IMR-90 (cell line): ENCODE data around the gene ZC2HC1B. TPM values are rescaled to one million over a fixed set of nuclear protein-coding genes. Genes with fewer than 3 reads are reported as not detected.

Experiments
- ATAC-seq: fragments of 200-7000 bp; cut with Tn5 transposase; 2 replicates; pipeline ENCODE4 v1.9.1; 2020; ENCODE audit warnings: low read depth, mild to moderate bottlenecking, moderate library complexity
- BruUV-seq: library from RNA; stranded (reverse); fragments of 400-500 nt; replicated peaks from 2 replicates; lab custom pipeline; 2021; lab: Mats Ljungman, UMichigan
- CTCF ChIA-PET: fragments of 300-600 bp; formaldehyde crosslinking; extraction: SDS; loops from one replicate; lab custom pipeline; 2021; ENCODE audit warnings: antibody characterized with exemption; lab: Yijun Ruan, JAX
- POLR2A ChIA-PET: fragments of 300-600 bp; sonication (Branson Sonifier 250); formaldehyde crosslinking; loops from one replicate; lab custom pipeline; 2022; ENCODE audit warnings: antibody characterized with exemption; ENCODE audit not compliant: unreplicated experiment; lab: Charles Lee
- DNase-seq: peaks from one replicate; pipeline ENCODE4 v3.0.0; 2013
- H2AFZ ChIP-seq: replicated peaks from 2 replicates; pipeline ENCODE3; 2013; ENCODE audit warnings: low read length, mild to moderate bottlenecking; ENCODE audit not compliant: poor library complexity
- H2AK5ac ChIP-seq: 2 replicates; pipeline ENCODE4 v1.6.1; 2013; ENCODE audit warnings: low read depth, low read length, inconsistent platforms
- H2AK9ac ChIP-seq: replicated peaks from 2 replicates; pipeline ENCODE3; 2013; ENCODE audit warnings: mild to moderate bottlenecking, low read depth, low read length, moderate library complexity; ENCODE audit not compliant: poor library complexity
- H2BK120ac ChIP-seq: 2 replicates; pipeline ENCODE4 v1.6.1; 2013; ENCODE audit warnings: low read depth, low read length, inconsistent platforms
- H2BK15ac ChIP-seq: 3 replicates; pipeline ENCODE4 v1.6.1; 2013; ENCODE audit warnings: low read depth, low read length, inconsistent platforms
- H2BK20ac ChIP-seq: 2 replicates; pipeline ENCODE4 v1.6.1; 2013; ENCODE audit warnings: low read depth, mild to moderate bottlenecking, inconsistent platforms, low read length, moderate library complexity
- H2BK5ac ChIP-seq: 2 replicates; pipeline ENCODE4 v1.6.1; 2013; ENCODE audit warnings: mild to moderate bottlenecking, low read depth, low read length, inconsistent platforms; ENCODE audit not compliant: poor library complexity, severe bottlenecking
- H3K14ac ChIP-seq: replicated peaks from 2 replicates; pipeline ENCODE4 v1.6.1; 2013; ENCODE audit warnings: low read depth, low read length, inconsistent platforms
- H3K18ac ChIP-seq: 2 replicates; pipeline ENCODE4 v1.6.1; 2013; ENCODE audit warnings: low read depth, low read length, control low read depth
- H3K23ac ChIP-seq: 2 replicates; pipeline ENCODE4 v1.6.1; 2013; ENCODE audit warnings: low read depth, low read length, inconsistent platforms
- H3K27ac ChIP-seq: 2 replicates; pipeline ENCODE4 v1.5.1; 2013; ENCODE audit warnings: mild to moderate bottlenecking, control low read depth, low read length; ENCODE audit not compliant: insufficient read depth
- H3K27me3 ChIP-seq: 2 replicates; pipeline ENCODE4 v1.6.1; 2013; ENCODE audit warnings: low read length; ENCODE audit not compliant: control insufficient read depth, insufficient read depth
- H3K36me3 ChIP-seq: 2 replicates; pipeline ENCODE4 v1.6.1; 2013; ENCODE audit warnings: low read length, mixed read lengths; ENCODE audit not compliant: control insufficient read depth, insufficient read depth
- H3K4ac ChIP-seq: 2 replicates; pipeline ENCODE4 v1.6.1; 2013; ENCODE audit warnings: low read depth, low read length, inconsistent platforms
- H3K4me1 ChIP-seq: 2 replicates; pipeline ENCODE4 v1.6.1; 2013; ENCODE audit warnings: low read length, mixed read lengths; ENCODE audit not compliant: control insufficient read depth, insufficient read depth
- H3K4me2 ChIP-seq: 2 replicates; pipeline ENCODE4 v1.6.1; 2013; ENCODE audit warnings: low read depth, mild to moderate bottlenecking, control low read depth, low read length, moderate library complexity
- H3K4me3 ChIP-seq: 2 replicates; pipeline ENCODE4 v1.5.1; 2013; ENCODE audit warnings: low read depth, mild to moderate bottlenecking, control low read depth, low read length, moderate library complexity; ENCODE audit not compliant: insufficient read depth
- H3K56ac ChIP-seq: 2 replicates; pipeline ENCODE4 v1.6.1; 2013; ENCODE audit warnings: low read length, inconsistent platforms; ENCODE audit not compliant: insufficient read depth; ENCODE audit errors: extremely low read depth
- H3K79me1 ChIP-seq, 2 experiments: 2 replicates each; pipeline ENCODE4 v1.6.1; 2013; ENCODE audit warnings: low read length in 2 of 2, inconsistent platforms in 1 of 2, low read depth in 1 of 2
- H3K9ac ChIP-seq: 2 replicates; pipeline ENCODE4 v1.6.1; 2013; ENCODE audit warnings: low read depth, low read length, control low read depth
- H3K9me1 ChIP-seq: 2 replicates; pipeline ENCODE4 v1.6.1; 2013; ENCODE audit warnings: low read length, inconsistent platforms; ENCODE audit not compliant: insufficient read depth
- H3K9me3 ChIP-seq: 2 replicates; pipeline ENCODE4 v1.6.1; 2013; ENCODE audit warnings: low read length; ENCODE audit not compliant: control insufficient read depth, insufficient read depth
- H4K20me1 ChIP-seq: 2 replicates; pipeline ENCODE4 v1.6.1; 2013; ENCODE audit warnings: low read length, inconsistent platforms; ENCODE audit not compliant: insufficient read depth
- H4K5ac ChIP-seq: 2 replicates; pipeline ENCODE4 v1.6.1; 2013; ENCODE audit warnings: mild to moderate bottlenecking, low read depth, low read length, control low read depth
- H4K8ac ChIP-seq, 2 experiments: 2 replicates each; pipeline ENCODE4 v1.6.1; 2013; ENCODE audit warnings: low read depth in 2 of 2, low read length in 2 of 2, control low read depth in 1 of 2, inconsistent platforms in 1 of 2
- H4K91ac ChIP-seq: 2 replicates; pipeline ENCODE4 v1.6.1; 2013; ENCODE audit warnings: low read depth, low read length, inconsistent platforms; ENCODE audit not compliant: insufficient read depth
- ELK1 ChIP-seq: fragments of 150-350 bp; IDR thresholded peaks from 2 replicates; pipeline ENCODE4 v1.6.1; 2016; ENCODE audit warnings: low read depth, mild to moderate bottlenecking, low read length, moderate library complexity, borderline replicate concordance
- FOS ChIP-seq: fragments of 150-350 bp; IDR thresholded peaks from 2 replicates; pipeline ENCODE4 v1.6.1; 2016; ENCODE audit warnings: low read depth, low read length
- MAFK ChIP-seq: IDR thresholded peaks from 2 replicates; pipeline ENCODE4 v1.6.1; 2012; ENCODE audit warnings: low read depth, low read length, improper control_type of control experiment
- MAZ ChIP-seq: IDR thresholded peaks from 2 replicates; pipeline ENCODE4 v1.6.1; 2012; ENCODE audit warnings: low read depth, mild to moderate bottlenecking, low read length, improper control_type of control experiment, moderate library complexity, borderline replicate concordance
- MXI1 ChIP-seq: IDR thresholded peaks from 2 replicates; pipeline ENCODE4 v1.6.1; 2012; ENCODE audit warnings: low read depth, mild to moderate bottlenecking, low read length, moderate library complexity, borderline replicate concordance
- NFE2L2 ChIP-seq: fragments of 150-350 bp; IDR thresholded peaks from 2 replicates; pipeline ENCODE4 v1.6.1; 2016; ENCODE audit warnings: low read depth, mild to moderate bottlenecking, low read length
- RAD21 ChIP-seq: IDR thresholded peaks from 2 replicates; pipeline ENCODE4 v1.6.1; 2012; ENCODE audit warnings: low read length, improper control_type of control experiment
- WGBS, 2 experiments: methylation state at CpG; one replicate each; pipeline versions ENCODE4 v1.1.5 to v1.1.7; 2013; ENCODE audit warnings: missing lambda C conversion rate in 2 of 2; ENCODE audit not compliant: insufficient read length in 1 of 2; ENCODE audit errors: extremely low coverage in 2 of 2; 5-methylcytosine and 5-hydroxymethylcytosine counted together
- dilution Hi-C: fragments of 300-500 bp; cut with HindIII; formaldehyde crosslinking; loops from one replicate; pipeline ENCODE4 v1.14.3; 2018; ENCODE audit warnings: low sequenced_read_pairs; ENCODE audit not compliant: unreplicated experiment
- in situ Hi-C: fragments of 300-500 bp; cut with MboI; formaldehyde crosslinking; loops from 3 replicates; pipeline ENCODE4 v1.14.3; 2019; ENCODE audit warnings: low sequenced_read_pairs, inconsistent platforms, mixed read lengths
- intact Hi-C: fragments of 100-400 bp; cut with micrococcal nuclease; formaldehyde crosslinking; loops from 2 replicates; pipeline ENCODE4 v1.10.0; 2022
- polyA plus RNA-seq, 3 experiments: library from polyadenylated mRNA; depleted of rRNA; stranded (reverse); fragments of >200 nt; gene quantifications; 2 replicates each; pipeline ENCODE4 v1.2.3, GENCODE V29; 2012; ENCODE audit warnings: low replicate concordance in 1 of 3
- total RNA-seq: library from RNA; depleted of rRNA; stranded (reverse); fragments of >200 nt; gene quantifications from 2 replicates; pipeline ENCODE4 v1.2.3, GENCODE V29; 2012

ZC2HC1B gene
- total and polyA plus RNA-seq, 2 of the 4 experiments (the other 2 are of a cell fraction) = not detected

DNA sequence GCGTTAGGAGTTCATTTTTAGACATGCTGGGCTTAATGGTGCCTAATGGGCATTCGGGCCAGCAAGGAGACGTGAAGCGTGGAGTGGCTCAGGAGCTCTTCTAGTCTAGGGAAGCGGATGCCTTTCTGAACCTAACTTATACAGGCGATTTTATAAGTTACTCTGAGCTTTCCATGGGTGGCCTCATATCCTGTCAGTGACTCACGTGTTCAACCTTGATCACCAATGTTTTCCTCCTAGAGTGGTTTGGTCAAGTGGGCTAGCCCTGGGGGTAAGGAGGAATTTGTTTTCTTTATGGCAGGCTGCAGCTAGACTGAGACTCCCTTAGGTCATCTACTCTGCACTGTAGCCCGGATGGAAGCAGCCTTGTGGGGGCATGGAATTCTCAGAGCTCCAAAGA, 91.7 kb downstream of the ZC2HC1B start:
- H2AK5ac ChIP-seq = no peak overlapping the region
- no peak overlapping the region for H2BK20ac ChIP-seq
- H2AFZ ChIP-seq = no peak overlapping the region
- no peak overlapping the region for H3K4me2 ChIP-seq
- no peak overlapping the region for H2AK9ac ChIP-seq
- no peaks in the 10 kb centered on the region for H3K9me3 ChIP-seq
- H3K36me3 ChIP-seq = peaks cover 16% of the 10 kb centered on the region
- H2BK120ac ChIP-seq = no peak overlapping the region
- no peak overlapping the region for H3K9ac ChIP-seq
- H3K27ac ChIP-seq = no peak overlapping the region
- H2BK5ac ChIP-seq = no peak overlapping the region
- no peak overlapping the region for H3K23ac ChIP-seq
- H3K56ac ChIP-seq = no peak overlapping the region
- no peak overlapping the region for H3K14ac ChIP-seq
- BruUV-seq = no TSS peak
- H3K27me3 ChIP-seq = peaks cover 6% of the 10 kb centered on the region
- no peak overlapping the region for H3K18ac ChIP-seq
- ChIA-PET CTCF (no interaction called here), POLR2A (interaction anchor here (0.5 kb wide), 1 partner anchor 64 kb away, joined by 3 read pairs; no protein-coding TSS in a partner anchor)
- dilution Hi-C loops (no loop called here), in situ Hi-C loops (no loop called here), intact Hi-C loops (no loop called here)
- H4K91ac ChIP-seq = no peak overlapping the region
- H3K4ac ChIP-seq = no peak overlapping the region
- no peaks in the 10 kb centered on the region for H4K20me1 ChIP-seq
- no peak for ATAC-seq
- no peak overlapping the region for H4K8ac ChIP-seq
- H3K9me1 ChIP-seq = no peaks in the 10 kb centered on the region
- WGBS, 2 experiments = no CpG with 5 or more reads among the region's 8 CpGs
- no peak overlapping the region for H4K5ac ChIP-seq
- H3K79me1 ChIP-seq = no peaks in the 10 kb centered on the region
- no peak overlapping the region for H3K4me3 ChIP-seq
- no peak overlapping the region for H2BK15ac ChIP-seq
- TF ChIP-seq RAD21 (no peak), MXI1 (no peak), NFE2L2 (no peak), MAZ (no peak), ELK1 (no peak), FOS (no peak), MAFK (no peak)
- DNase-seq = peak; percentile 23
- H3K4me1 ChIP-seq = peaks cover 4% of the 10 kb centered on the region; the same call in 1 of the 2 replicates
